Thymus (tissue), 11 donors: ENCODE measurements around the gene TEKT3. TPM values are rescaled to one million over a fixed set of nuclear protein-coding genes. Genes with fewer than 3 reads are reported as not detected.
A peak's percentile ranks its signal among the peaks of the same experiment; 100 is the strongest.

ENCODE experiments used
- DNase-seq, 9 donors: peaks; one replicate each; pipeline ENCODE4 v3.0.0-alpha.2; 2013; ENCODE audit warnings: low spot score in 9 of 9, low read depth in 6 of 9, missing footprints in 1 of 9
- H3K27ac ChIP-seq, 2 donors: one replicate each; pipeline ENCODE4 v1.5.1; 2013; ENCODE audit warnings: control low read depth in 1 of 2, low read depth in 1 of 2, low read length in 1 of 2, mild to moderate bottlenecking in 1 of 2, moderate library complexity in 1 of 2
- H3K27me3 ChIP-seq, 2 donors: one replicate each; pipeline ENCODE4 v1.5.1; 2013; ENCODE audit warnings: low read length in 1 of 2; ENCODE audit not compliant: control insufficient read depth in 2 of 2, insufficient read depth in 1 of 2
- H3K36me3 ChIP-seq, 2 donors: one replicate each; pipeline ENCODE4 v1.5.1; 2013; ENCODE audit warnings: low read length in 1 of 2, mild to moderate bottlenecking in 1 of 2, moderate library complexity in 1 of 2; ENCODE audit not compliant: control insufficient read depth in 2 of 2, insufficient read depth in 2 of 2
- H3K4me1 ChIP-seq, 2 donors: one replicate each; pipeline ENCODE4 v1.5.1; 2013; ENCODE audit warnings: low read length in 2 of 2; ENCODE audit not compliant: control insufficient read depth in 2 of 2, insufficient read depth in 2 of 2
- H3K4me3 ChIP-seq, 2 donors: one replicate each; pipeline ENCODE4 v1.5.1; 2013; ENCODE audit warnings: low read length in 2 of 2, control low read depth in 1 of 2, mild to moderate bottlenecking in 1 of 2
- H3K9me3 ChIP-seq, 2 donors: one replicate each; pipeline ENCODE4 v1.5.1; 2013; ENCODE audit warnings: low read length in 1 of 2, mild to moderate bottlenecking in 1 of 2; ENCODE audit not compliant: control insufficient read depth in 2 of 2, insufficient read depth in 1 of 2
- WGBS: extraction: QIAGEN DNeasy Blood & Tissue Kit; methylation state at CpG from one replicate; pipeline ENCODE4 v1.1.7; 2013; 5-methylcytosine and 5-hydroxymethylcytosine counted together
- polyA plus RNA-seq: library from polyadenylated mRNA; stranded (reverse); fragments of 200-250 nt; gene quantifications from one replicate; pipeline ENCODE4 v1.2.3, GENCODE V29; 2013
- total RNA-seq: library from RNA; stranded (reverse); fragments of 120-200 nt; gene quantifications from one replicate; pipeline ENCODE4 v1.2.4, GENCODE V29; 2013
- donor health status: healthy.

Gene TEKT3
- total and polyA plus RNA-seq, 2 donors: 0.38 to 0.64 TPM

GRCh38 chr17:15267996-15268395 is 73.4 kb downstream of the TEKT3 start:
- Histone ChIP-seq H3K4me1 (no peaks in the 10 kb centered on the region), H3K9me3 (peaks cover 0 to 1% of the 10 kb centered on the region in 2 donors), H3K27ac (no peak overlapping the region), H3K36me3 (no peaks in the 10 kb centered on the region), H3K27me3 (peaks cover 18 to 39% of the 10 kb centered on the region in 2 donors), H3K4me3 (no peak overlapping the region)
- 91% methylated on average over 3 of the region's 3 CpGs for WGBS
- DNase-seq: no peak

DNA sequence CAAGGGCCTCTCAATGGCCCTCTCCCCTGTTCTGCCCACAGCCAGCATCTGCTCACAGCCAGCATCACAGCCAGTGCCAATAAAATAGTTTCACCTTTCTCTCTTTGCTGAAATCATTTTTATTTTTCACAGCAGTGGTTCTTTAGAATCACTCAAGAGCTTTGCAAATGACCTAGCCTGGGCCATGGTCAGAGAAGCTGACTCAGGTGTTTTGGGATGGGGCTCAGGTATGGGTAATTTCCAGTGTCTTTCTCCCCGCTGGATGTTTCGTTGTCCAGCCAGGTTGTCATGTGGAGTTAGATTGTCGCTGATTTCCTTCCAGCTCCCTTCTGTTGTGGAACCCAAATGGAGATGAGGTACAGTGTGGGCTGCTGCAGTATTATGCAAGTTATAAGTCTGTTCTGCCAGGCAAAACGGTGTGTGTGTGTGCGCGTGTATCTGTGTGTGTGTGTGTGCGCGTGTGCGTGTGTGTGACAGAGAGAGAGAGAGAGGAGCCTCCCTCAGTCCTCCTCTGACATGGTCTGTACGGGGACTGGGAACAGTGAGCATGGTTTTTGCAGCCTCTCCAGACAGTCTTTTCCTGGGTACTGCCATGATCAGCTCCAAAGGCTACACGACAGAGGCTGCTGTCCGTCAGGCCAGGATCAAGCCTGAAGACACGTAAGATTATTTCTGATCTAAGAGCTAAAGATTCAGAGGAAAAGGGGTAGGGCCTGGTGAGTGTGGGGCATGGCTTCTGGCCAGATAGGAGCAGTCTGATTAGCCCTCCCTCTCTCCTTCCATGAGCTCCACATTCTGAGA is 74.9 kb downstream of the TEKT3 start:
- no peak for DNase-seq
- H3K4me3 ChIP-seq: no peak overlapping the region
- no peak overlapping the region for H3K27ac ChIP-seq
- peaks cover 0 to 1% of the 10 kb centered on the region in 2 donors for H3K9me3 ChIP-seq
- H3K36me3 ChIP-seq: no peaks in the 10 kb centered on the region
- peaks cover 32 to 53% of the 10 kb centered on the region in 2 donors for H3K27me3 ChIP-seq
- WGBS: 91% methylated on average over 13 of the region's 13 CpGs
- no peaks in the 10 kb centered on the region for H3K4me1 ChIP-seq

DNA sequence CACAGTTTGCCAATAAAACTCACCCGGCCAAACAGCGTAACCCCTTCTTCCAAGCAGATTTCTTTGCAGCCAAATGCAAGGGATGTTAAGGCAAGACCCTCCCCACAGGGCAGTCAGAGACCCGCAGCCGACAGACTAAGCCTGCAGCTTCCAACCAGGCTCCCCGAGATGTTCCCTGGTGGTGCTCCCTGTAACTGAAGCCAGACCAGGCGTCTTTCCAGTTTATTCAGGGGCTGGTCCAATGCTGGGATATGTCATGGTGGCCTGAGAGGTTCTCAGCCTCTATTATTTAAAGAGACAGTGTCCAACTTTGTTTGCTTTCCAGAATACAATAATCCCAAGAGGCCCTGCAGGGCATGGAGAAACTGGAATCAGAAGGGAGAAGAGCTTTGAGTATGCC is 76.3 kb downstream of the TEKT3 start, which contains the start of gene PMP22:
PMP22 (minus strand) TSS at position 196 of the 400 bp plus-strand sequence. CDS start 4,599 bp downstream, outside the sequence.
- Histone ChIP-seq H3K27me3 (peaks cover 46 to 67% of the 10 kb centered on the region in 2 donors), H3K27ac (no peak within 1 kb of the TSS), H3K4me3 (no peak within 1 kb of the TSS), H3K9me3 (peaks cover 0 to 1% of the 10 kb centered on the region in 2 donors), H3K4me1 (peaks cover 0 to 4% of the 10 kb centered on the region in 2 donors), H3K36me3 (no peaks in the 10 kb centered on the region)
- DNase-seq: no peak
- WGBS: 83% methylated on average over 6 of the region's 6 CpGs

GRCh38 chr17:15264542-15264941 is 76.9 kb downstream of the TEKT3 start:
- Histone ChIP-seq H3K27ac (no peak overlapping the region), H3K4me3 (no peak overlapping the region), H3K9me3 (peaks cover 0 to 1% of the 10 kb centered on the region in 2 donors), H3K4me1 (peaks cover 0 to 4% of the 10 kb centered on the region in 2 donors), H3K27me3 (peaks cover 50 to 71% of the 10 kb centered on the region in 2 donors), H3K36me3 (no peaks in the 10 kb centered on the region)
- DNase-seq: no peak
- 81% methylated on average over 2 of the region's 2 CpGs for WGBS

- Histone ChIP-seq H3K4me3 (no peak overlapping the region), H3K27ac (no peak overlapping the region), H3K9me3 (peaks cover 0 to 1% of the 10 kb centered on the region in 2 donors), H3K36me3 (no peaks in the 10 kb centered on the region), H3K4me1 (peaks cover 0 to 4% of the 10 kb centered on the region in 2 donors), H3K27me3 (peaks cover 50 to 78% of the 10 kb centered on the region in 2 donors)
- WGBS: 75% methylated on average over 3 of the region's 3 CpGs
- no peak for DNase-seq
These were observed 77.7 kb downstream of the TEKT3 start for GRCh38 chr17:15263680-15264079.

- Histone ChIP-seq H3K9me3 (peaks cover 0 to 1% of the 10 kb centered on the region in 2 donors), H3K27me3 (peaks cover 52 to 83% of the 10 kb centered on the region in 2 donors), H3K27ac (no peak overlapping the region), H3K4me1 (peaks cover 0 to 4% of the 10 kb centered on the region in 2 donors), H3K36me3 (no peaks in the 10 kb centered on the region), H3K4me3 (peak overlapping the region in 1 of 2 donors; percentile 29)
- 6% methylated on average over 17 of the region's 17 CpGs for WGBS
- DNase-seq: no peak
These were observed 78.2 kb downstream of the TEKT3 start for GRCh38 chr17:15263206-15263579.

- peaks cover 0 to 4% of the 10 kb centered on the region in 2 donors for H3K4me1 ChIP-seq
- peak overlapping the region; percentile 29 to 30 for H3K4me3 ChIP-seq
- H3K36me3 ChIP-seq: no peaks in the 10 kb centered on the region
- 4% methylated on average over 60 of the region's 60 CpGs for WGBS
- H3K27me3 ChIP-seq: peaks cover 52 to 85% of the 10 kb centered on the region in 2 donors
- peak overlapping the region; percentile 57 to 81 for H3K27ac ChIP-seq
- H3K9me3 ChIP-seq: peaks cover 0 to 1% of the 10 kb centered on the region in 2 donors
- peak in 1 of 9 donors; percentile 8 for DNase-seq
These were observed 78.8 kb downstream of the TEKT3 start for GRCh38 chr17:15262291-15263205.

DNA sequence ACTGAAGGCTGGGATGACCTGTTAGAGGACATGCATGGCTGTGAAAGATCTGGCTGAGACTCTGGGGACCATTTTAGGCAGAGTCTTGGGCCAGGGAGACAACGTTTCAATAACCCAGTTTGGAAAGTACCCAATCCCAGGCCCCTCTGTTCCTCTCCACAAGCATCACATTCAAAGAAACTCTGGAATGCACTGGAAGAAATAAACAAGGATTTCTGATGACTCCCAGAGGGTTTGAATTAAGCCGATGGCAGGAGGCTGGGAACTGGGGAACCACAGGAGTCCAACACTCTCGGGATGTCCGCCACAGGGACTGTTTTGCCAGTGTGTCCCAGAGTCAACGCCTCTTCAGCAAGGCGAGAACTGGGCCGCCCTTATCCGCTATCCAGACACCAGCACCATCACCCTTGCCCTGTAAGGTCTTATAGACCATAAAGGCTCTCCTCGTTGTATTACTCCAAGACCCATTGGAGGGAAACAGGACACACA is 79.6 kb downstream of the TEKT3 start:
- Histone ChIP-seq H3K4me3 (peak overlapping the region; percentile 29 to 30), H3K9me3 (peaks cover 0 to 1% of the 10 kb centered on the region in 2 donors), H3K27me3 (peaks cover 52 to 85% of the 10 kb centered on the region in 2 donors), H3K4me1 (peaks cover 0 to 8% of the 10 kb centered on the region in 2 donors), H3K36me3 (no peaks in the 10 kb centered on the region), H3K27ac (peak overlapping the region; percentile 57 to 81)
- no peak for DNase-seq
- 15% methylated on average over 9 of the region's 9 CpGs for WGBS
